Thoracic aorta (tissue), 2 donors: ENCODE results near the gene CREBZF. TPM values are rescaled to one million over a fixed set of nuclear protein-coding genes. Genes with fewer than 3 reads are reported as not detected.
"Not testable (repeated sequence)": the region's sequence is repeated elsewhere in the genome, so short reads cannot be mapped to it uniquely, and the experiment has no call there.

Experiments
- ATAC-seq: fragments of 150-250 bp; one replicate; pipeline ENCODE4 v1.8.0; 2017; ENCODE audit warnings: low read depth; ENCODE audit not compliant: insufficient number of reproducible peaks, low FRiP score
- DNase-seq: peaks from one replicate; pipeline ENCODE4 v3.0.0-alpha.2; 2020; ENCODE audit warnings: low spot score
- H3K27ac ChIP-seq, 2 donors: fragments of 200-600 bp; sonication (generic); 1 replicate in 1 of 2; 2 replicates in 1 of 2; pipeline ENCODE4 v1.5.1; 2016; ENCODE audit warnings: mild to moderate bottlenecking in 2 of 2, moderate library complexity in 2 of 2
- H3K27me3 ChIP-seq: fragments of 200-600 bp; sonication (generic); replicated peaks from 2 replicates; pipeline ENCODE4 v1.6.0; 2016; ENCODE audit warnings: mild to moderate bottlenecking; ENCODE audit not compliant: insufficient read depth
- H3K36me3 ChIP-seq: fragments of 200-600 bp; sonication (generic); one replicate; pipeline ENCODE4 v1.5.1; 2016
- H3K4me1 ChIP-seq, 2 donors: fragments of 200-600 bp; sonication (generic); 1 replicate in 1 of 2; 2 replicates in 1 of 2; pipeline versions ENCODE4 v1.5.1 to v1.6.0; 2016; ENCODE audit warnings: low read depth in 2 of 2, mild to moderate bottlenecking in 1 of 2; ENCODE audit not compliant: control insufficient read depth in 1 of 2
- H3K4me3 ChIP-seq: fragments of 200-600 bp; sonication (generic); 2 replicates; pipeline ENCODE4 v1.5.1; 2016; ENCODE audit warnings: mild to moderate bottlenecking
- H3K9me3 ChIP-seq: fragments of 200-600 bp; sonication (generic); 2 replicates; pipeline ENCODE4 v1.5.1; 2016
- CTCF ChIP-seq: fragments of 200-600 bp; sonication (generic); IDR thresholded peaks from one replicate; pipeline ENCODE4 v1.5.1; 2019; ENCODE audit warnings: antibody characterized with exemption
- total RNA-seq, 2 donors: library from RNA; depleted of rRNA; stranded (reverse); fragments of >200 nt; gene quantifications; one replicate each; pipeline versions ENCODE4 v1.1.0 to v1.2.3, GENCODE V29; 2016

The CREBZF gene
- total RNA-seq, 2 donors from 2014 or later, result 74.9 to 88.3 TPM

GRCh38 chr11:85680897-85681296 lies 16.0 kb upstream of the CREBZF start:
- no peaks in the 10 kb centered on the region for H3K9me3 ChIP-seq
- H3K4me1 ChIP-seq, result peaks cover 0 to 15% of the 10 kb centered on the region in 2 donors
- TF ChIP-seq CTCF, result no peak
- H3K27me3 ChIP-seq, result no peaks in the 10 kb centered on the region
- H3K27ac ChIP-seq, result no peak overlapping the region
- DNase-seq (no peak), ATAC-seq (no peak)
- H3K4me3 ChIP-seq, result no peak overlapping the region
- no peaks in the 10 kb centered on the region for H3K36me3 ChIP-seq

- no peaks in the 10 kb centered on the region for H3K27me3 ChIP-seq
- peaks cover 0 to 5% of the 10 kb centered on the region in 2 donors for H3K4me1 ChIP-seq
- DNase-seq (no peak), ATAC-seq (no peak)
- H3K4me3 ChIP-seq, result no peak overlapping the region
- H3K36me3 ChIP-seq, result no peaks in the 10 kb centered on the region
- no peak overlapping the region for H3K27ac ChIP-seq
- TF ChIP-seq CTCF, result no peak
- H3K9me3 ChIP-seq, result no peaks in the 10 kb centered on the region
These were observed 14.6 kb upstream of the CREBZF start for GRCh38 chr11:85679576-85679975.

- H3K27ac ChIP-seq, result no peak overlapping the region
- H3K36me3 ChIP-seq, result no peaks in the 10 kb centered on the region
- H3K27me3 ChIP-seq, result no peaks in the 10 kb centered on the region
- no peak overlapping the region for H3K4me3 ChIP-seq
- no peak for TF ChIP-seq CTCF
- ATAC-seq, result no peak
- DNase-seq, result no peak
- no peaks in the 10 kb centered on the region for H3K9me3 ChIP-seq
- H3K4me1 ChIP-seq, result no peaks in the 10 kb centered on the region
These were observed 8.5 kb upstream of the CREBZF start for GRCh38 chr11:85673393-85673792.

- Histone ChIP-seq H3K36me3 (no peaks in the 10 kb centered on the region), H3K27ac (no peak overlapping the region), H3K9me3 (no peaks in the 10 kb centered on the region), H3K4me3 (no peak overlapping the region), H3K27me3 (no peaks in the 10 kb centered on the region), H3K4me1 (no peaks in the 10 kb centered on the region)
- TF ChIP-seq CTCF, result no peak
- no peak for ATAC-seq
- DNase-seq, result no peak
These were observed 7.4 kb upstream of the CREBZF start for GRCh38 chr11:85672105-85672902.

GRCh38 chr11:85670949-85671663 lies 6.2 kb upstream of the CREBZF start:
- not testable (repeated sequence) for H3K27me3 ChIP-seq, H3K9me3 ChIP-seq, ATAC-seq

More at GRCh38 chr11:85670949-85671663, 6.2 kb upstream of the CREBZF start:
- H3K27ac ChIP-seq, H3K4me1 ChIP-seq, H3K36me3 ChIP-seq, H3K4me3 ChIP-seq, DNase-seq: not testable (repeated sequence)
